C4-2B (cell line): ENCODE measurements around the gene MAP1S.

ENCODE experiments used
- H3K27ac ChIP-seq: fragments of 450-650 bp; 2 replicates; pipeline ENCODE4 v1.5.1; 2017
- ZFX ChIP-seq: fragments of 450-650 bp; IDR thresholded peaks from 2 replicates; pipeline ENCODE4 v1.6.1; 2017
- TF ChIP-seq, protein P1 (sequence below): fragments of 450-650 bp; conservative IDR thresholded peaks from 2 replicates; pipeline ENCODE4 v1.5.1; 2017; ENCODE audit warnings: mild to moderate bottlenecking

The MAP1S gene

DNA sequence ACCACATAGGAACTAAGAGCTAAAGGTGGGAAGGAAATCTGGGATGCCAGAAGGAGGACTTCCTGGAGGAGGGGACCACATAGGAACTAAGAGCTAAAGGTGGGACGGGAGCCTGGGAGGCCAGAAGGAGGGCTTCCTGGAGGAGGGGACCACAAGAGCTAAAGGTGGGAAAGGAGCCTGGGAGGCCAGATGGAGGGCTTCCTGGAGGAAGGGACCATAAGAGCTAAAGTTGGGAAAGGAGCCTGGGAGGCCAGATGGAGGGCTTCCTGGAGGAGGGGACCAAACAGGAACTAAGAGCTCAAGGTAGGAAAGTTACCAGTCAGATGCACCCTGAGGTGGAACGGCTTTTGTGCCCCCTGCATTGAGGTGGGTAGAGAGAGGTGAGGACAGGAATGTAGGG lies 22.2 kb downstream of the MAP1S start:
- H3K27ac ChIP-seq = no peak overlapping the region
- no peak for TF ChIP-seq ZFX
- TF ChIP-seq, protein P1, sequence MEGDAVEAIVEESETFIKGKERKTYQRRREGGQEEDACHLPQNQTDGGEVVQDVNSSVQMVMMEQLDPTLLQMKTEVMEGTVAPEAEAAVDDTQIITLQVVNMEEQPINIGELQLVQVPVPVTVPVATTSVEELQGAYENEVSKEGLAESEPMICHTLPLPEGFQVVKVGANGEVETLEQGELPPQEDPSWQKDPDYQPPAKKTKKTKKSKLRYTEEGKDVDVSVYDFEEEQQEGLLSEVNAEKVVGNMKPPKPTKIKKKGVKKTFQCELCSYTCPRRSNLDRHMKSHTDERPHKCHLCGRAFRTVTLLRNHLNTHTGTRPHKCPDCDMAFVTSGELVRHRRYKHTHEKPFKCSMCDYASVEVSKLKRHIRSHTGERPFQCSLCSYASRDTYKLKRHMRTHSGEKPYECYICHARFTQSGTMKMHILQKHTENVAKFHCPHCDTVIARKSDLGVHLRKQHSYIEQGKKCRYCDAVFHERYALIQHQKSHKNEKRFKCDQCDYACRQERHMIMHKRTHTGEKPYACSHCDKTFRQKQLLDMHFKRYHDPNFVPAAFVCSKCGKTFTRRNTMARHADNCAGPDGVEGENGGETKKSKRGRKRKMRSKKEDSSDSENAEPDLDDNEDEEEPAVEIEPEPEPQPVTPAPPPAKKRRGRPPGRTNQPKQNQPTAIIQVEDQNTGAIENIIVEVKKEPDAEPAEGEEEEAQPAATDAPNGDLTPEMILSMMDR = no peak

DNA sequence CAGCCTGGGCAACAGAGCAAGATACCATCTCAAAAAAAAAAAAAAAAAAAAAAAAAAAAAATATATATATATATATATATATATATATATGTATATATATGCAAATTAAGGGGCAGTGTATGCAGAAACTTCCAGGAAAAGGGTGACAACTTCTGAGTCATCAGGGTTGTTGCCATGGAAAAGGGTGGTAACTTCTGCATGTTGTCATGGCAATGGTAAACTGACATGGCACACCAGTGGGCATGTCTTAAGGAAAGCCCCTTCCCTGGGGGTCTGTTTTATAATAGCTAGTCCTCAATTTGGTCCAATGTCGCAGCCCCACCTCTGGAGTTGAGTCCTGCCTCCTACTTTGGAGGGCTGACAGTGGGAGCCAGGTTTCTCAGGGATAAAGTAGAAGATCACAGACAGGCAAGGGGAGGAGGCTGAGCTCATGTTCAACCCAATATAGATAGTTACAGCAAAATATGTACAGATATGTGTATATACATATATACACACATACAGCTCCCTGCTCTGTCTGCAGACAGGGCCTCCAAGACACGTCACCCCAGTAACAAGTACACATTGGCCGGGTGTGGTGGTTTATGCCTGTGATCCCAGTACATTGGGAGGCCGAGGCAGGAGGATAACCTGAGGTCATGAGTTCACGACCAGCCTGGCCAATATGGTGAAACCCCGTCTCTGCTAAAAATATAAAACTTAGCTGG lies 24.7 kb downstream of the MAP1S start:
- TF ChIP-seq, protein P1 = no peak
- TF ChIP-seq ZFX = no peak
- no peak overlapping the region for H3K27ac ChIP-seq

DNA sequence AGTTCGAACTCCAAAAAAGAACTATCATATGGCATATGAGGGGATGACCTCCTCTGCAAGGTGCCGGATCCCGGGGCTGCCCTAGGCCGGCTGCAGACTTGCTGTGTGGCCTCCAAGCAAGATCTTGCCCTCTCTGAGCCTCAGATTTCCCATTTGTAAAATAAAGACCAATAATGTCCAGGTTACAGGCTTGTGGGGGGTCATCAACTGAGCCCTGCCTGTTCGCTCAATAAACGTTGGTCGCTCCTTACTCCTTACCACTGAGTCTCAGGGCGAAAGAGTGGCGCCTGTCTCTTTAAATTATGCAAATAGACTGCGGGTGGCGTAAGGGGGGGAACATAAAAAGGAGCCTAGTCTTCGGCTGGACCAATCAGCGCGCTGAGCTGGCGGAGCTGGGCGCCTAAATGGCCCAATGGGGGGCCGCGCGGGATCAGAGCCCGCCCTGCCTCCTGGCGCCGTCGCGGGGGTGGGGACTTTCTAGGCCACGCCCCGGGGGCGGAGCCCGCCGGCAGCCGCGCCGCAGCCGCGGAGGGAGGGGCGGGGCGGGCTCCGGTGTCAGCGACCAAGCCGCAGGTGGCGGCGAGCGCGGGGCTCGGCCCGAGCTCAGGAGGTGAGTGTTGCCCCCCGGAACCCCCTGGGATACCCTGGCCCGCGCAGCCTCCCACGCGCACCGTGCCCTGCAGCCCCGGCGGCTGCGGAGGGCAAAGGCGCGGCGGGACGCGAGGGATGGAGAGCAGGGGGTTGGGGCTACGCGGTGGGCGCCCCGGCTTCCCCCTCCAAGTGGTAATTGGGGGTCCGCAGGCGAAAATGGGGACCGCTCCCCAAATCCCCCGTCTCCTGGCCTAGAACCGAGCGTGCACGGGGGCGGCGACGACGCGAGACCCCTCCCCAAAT lies 28.2 kb downstream of the MAP1S start:
- no peak for TF ChIP-seq ZFX
- TF ChIP-seq, protein P1 = no peak
- no peak overlapping the region for H3K27ac ChIP-seq

DNA sequence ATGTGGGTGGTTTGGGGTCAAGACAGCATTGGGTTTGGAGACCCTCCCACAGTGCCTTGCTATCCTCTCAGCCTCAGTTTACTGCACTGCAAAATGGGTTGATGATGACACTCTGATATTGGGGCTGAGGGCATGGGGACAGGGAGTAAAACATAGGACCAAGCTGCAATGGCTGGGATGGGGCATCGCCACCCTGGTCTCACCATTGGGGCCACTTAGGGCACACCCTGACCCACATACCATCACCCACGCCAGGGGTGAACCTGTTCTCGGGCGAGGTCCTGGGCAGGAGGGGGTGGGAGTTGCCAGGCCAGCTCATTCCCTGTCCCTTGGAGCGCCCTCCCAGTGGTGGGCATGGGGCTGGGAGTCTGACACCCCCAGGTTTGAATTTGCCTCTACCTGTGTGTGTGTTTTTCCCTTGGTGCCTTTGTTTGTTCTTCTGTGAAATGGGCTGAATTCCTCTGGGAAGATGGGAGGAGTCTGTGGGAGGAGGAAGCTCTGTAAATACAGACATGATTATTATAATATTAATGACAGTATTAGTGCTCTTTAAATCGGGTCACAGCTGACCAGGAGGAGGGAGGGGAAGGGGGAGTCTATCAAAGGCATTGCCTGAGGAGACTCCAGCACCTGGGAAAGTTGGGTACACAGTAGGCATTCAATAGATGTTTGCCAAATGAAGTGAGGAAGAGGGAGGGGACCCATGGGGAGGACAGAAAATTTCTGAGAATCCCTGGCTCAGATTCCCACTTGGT lies 29.8 kb downstream of the MAP1S start:
- no peak for TF ChIP-seq ZFX
- no peak overlapping the region for H3K27ac ChIP-seq

DNA sequence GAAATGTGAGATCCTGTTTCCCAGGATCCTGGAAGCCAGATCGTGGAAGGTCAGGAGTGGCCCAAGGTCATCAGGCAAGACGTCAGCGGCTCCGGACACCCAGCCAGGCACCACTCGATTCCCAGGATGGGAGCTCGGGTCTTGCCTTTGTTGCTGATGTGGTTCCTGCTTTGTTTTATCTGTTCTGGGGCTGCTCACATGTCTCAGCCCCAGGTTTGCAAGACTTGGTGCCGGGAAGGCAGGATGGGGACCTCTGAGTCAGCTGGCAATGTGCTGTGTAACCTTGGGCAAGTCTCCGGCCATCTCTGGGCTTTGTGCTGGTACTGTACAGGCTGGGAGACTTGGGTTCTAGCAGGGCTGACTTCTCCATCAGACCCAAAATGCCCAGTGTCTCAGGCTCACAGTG lies 30.6 kb downstream of the MAP1S start:
- H3K27ac ChIP-seq = no peak overlapping the region
- no peak for TF ChIP-seq ZFX
- TF ChIP-seq, protein P1 = no peak

DNA sequence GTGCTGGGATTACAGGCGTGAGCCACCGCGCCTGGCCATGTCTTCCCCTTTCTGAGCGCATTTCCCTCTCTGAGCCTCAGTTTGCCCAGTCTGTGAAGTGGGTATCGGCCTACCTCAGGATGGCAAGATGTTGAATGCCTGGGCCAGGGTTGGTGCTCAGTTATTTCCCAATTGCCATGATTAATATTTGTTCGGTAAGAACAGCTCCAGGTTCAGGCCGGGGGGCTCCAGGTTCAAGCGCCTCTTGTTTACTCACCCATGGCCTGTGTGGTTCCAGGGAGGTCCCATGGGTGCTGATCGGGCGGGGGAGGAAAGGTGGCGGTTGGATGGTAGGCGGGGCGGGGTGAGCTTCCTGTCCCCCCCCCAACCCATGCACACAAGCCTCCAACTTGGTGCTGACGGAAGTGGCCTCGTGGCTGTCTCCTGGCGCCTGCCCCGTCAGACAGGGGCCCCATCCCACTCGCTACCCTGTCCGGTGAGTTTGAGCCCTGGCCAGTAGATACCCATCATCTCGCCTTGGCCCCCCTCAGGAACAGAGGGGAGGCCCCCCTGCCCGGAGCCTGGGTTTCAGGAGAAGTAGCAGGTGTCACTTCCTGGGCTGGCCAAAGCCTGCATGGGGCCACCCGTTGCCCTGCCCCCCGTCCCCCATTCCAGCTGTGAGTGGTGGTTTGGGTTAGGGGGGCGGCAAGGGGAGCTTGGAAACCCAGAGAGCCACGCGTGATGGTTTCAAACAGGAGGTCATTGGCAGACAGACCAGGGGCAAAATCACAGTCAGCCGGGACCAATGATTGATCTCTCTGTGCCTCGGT lies 32.0 kb downstream of the MAP1S start, which contains the start of gene FCHO1:
FCHO1 (plus strand) TSS at position 375 of the 809 bp plus-strand sequence. CDS start 3,688 bp downstream, outside the sequence.
- no peak within 1 kb of the TSS for H3K27ac ChIP-seq

DNA sequence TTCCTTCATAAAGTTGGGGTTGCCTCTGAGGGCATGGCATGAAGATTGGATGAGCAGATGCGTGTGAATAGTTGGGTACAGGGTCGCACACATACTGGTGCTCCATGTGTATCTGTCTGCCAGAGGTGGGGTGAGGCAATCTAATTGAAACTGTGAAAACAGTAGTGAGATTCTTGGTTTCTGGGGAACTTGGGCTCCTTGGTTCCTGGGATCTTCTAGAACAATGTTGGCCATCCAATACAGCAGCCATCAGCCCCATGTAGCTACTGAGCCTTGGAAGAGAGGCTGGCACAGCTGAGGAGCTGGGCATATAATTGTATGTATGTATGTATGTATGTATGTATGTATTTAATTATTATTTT lies 32.6 kb downstream of the MAP1S start:
- H3K27ac ChIP-seq = no peak overlapping the region
- TF ChIP-seq, protein P1 = no peak
- no peak for TF ChIP-seq ZFX

More for the DNA sequence above, 32.0 kb downstream of the MAP1S start, which contains the start of gene FCHO1:
- TF ChIP-seq, protein P1 = no peak
- TF ChIP-seq ZFX = no peak
